Stromal cell of bone marrow (primary cell): ENCODE measurements around the gene SPEM3.

ENCODE experiments used
- DNase-seq: peaks from one replicate; pipeline ENCODE4 v3.0.0-alpha.2; 2012; ENCODE audit warnings: low read depth

Gene SPEM3

GRCh38 chr17:7403977-7404736, 24.5 kb upstream of the SPEM3 start, which contains the start of gene TMEM256:
TMEM256 (minus strand) TSS chr17:7404097; CDS start chr17:7404084, 13 bp downstream.
- peak; percentile 100 for DNase-seq

GRCh38 chr17:7404737-7405349, 23.8 kb upstream of the SPEM3 start:
- DNase-seq, result no peak

GRCh38 chr17:7405350-7406234, 23.1 kb upstream of the SPEM3 start:
- no peak for DNase-seq

- DNase-seq, result no peak
These were observed 22.3 kb upstream of the SPEM3 start for GRCh38 chr17:7406235-7406825.

- no peak for DNase-seq
These were observed 21.6 kb upstream of the SPEM3 start for GRCh38 chr17:7407082-7407481.

GRCh38 chr17:7407485-7408251, 21.0 kb upstream of the SPEM3 start, which contains the start of gene NLGN2:
NLGN2 (plus strand) TSS chr17:7407845; CDS start chr17:7408256, 411 bp downstream.
- no peak for DNase-seq

GRCh38 chr17:7408252-7408727, 20.4 kb upstream of the SPEM3 start:
- DNase-seq, result no peak

GRCh38 chr17:7408863-7409262, 19.8 kb upstream of the SPEM3 start:
- DNase-seq, result no peak

GRCh38 chr17:7409716-7410115, 18.9 kb upstream of the SPEM3 start:
- DNase-seq, result no peak

- DNase-seq, result no peak
These were observed 17.8 kb upstream of the SPEM3 start for GRCh38 chr17:7410634-7411426.

GRCh38 chr17:7411427-7411750, 17.3 kb upstream of the SPEM3 start:
- no peak for DNase-seq

GRCh38 chr17:7413346-7413985, 15.2 kb upstream of the SPEM3 start:
- no peak for DNase-seq

- DNase-seq, result no peak
These were observed 13.8 kb upstream of the SPEM3 start for GRCh38 chr17:7414837-7415236.

GRCh38 chr17:7415784-7416183, 12.9 kb upstream of the SPEM3 start:
- DNase-seq, result no peak

GRCh38 chr17:7416323-7416722, 12.3 kb upstream of the SPEM3 start:
- no peak for DNase-seq

GRCh38 chr17:7417056-7417655, 11.5 kb upstream of the SPEM3 start:
- no peak for DNase-seq

GRCh38 chr17:7418472-7419152, 10.0 kb upstream of the SPEM3 start:
- DNase-seq, result no peak

GRCh38 chr17:7419819-7420610, 8.6 kb upstream of the SPEM3 start, which contains the start of gene SPEM1:
SPEM1 (plus strand) TSS chr17:7420324; CDS start chr17:7420385, 61 bp downstream.
- DNase-seq, result no peak
